Measurements from ENCODE around the gene SNX21. TPM values are rescaled to one million over a fixed set of nuclear protein-coding genes. Genes with fewer than 3 reads are reported as not detected.

SNX21 gene
- total RNA-seq, 4 donors from 2014 or later = 159 to 236 (median 203) TPM

DNA sequence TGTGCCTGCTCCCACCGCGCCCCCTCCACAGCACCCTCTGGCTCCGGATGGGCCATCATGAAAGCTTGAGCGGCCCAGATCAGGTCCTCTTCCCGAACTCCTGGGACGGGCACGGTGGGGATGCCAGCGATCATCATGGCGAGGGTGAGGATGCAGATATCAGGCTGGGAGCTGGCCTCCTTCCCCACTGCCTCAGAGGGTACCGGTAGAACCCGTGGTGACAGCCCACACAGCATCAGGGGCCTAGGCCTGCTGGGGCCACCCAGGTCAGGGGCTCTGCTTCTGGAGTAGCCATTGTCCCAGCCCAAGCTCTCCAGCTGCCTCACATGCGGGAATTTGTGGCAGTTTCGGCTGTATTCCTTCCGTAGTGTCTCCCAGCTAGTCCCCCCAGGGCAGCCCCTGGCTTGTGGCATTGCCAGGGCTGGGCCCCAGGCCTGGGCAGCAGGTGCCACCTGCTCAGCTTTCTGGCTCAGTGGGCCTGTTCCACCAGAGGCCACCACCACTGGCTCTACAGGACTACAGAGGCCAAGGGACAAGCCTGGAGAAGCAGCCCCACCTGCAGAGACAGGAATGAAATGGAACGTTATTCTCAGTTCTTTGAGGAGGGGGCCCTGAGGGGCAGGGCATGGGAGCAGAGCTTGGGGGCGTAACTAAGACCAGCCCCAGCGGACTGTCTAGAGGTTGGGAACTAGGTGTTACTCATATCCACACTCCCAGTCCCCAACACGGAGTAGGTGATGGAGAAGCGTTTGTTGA is 53.2 kb downstream of the SNX21 start:
- no peak overlapping the region for H3K4me3 ChIP-seq (ENCODE audit: low read depth, poor library complexity, severe bottlenecking)
- 86 to 91% methylated on average over 13 to 15 of the region's 19 CpGs for WGBS, 2 donors
- no peak for DNase-seq (ENCODE audit: low spot score in 2 of 2)
- intact Hi-C loops (cut with DNase I; ENCODE audit: low total_unique reads) = no loop called here
- TF ChIP-seq, protein P1, sequence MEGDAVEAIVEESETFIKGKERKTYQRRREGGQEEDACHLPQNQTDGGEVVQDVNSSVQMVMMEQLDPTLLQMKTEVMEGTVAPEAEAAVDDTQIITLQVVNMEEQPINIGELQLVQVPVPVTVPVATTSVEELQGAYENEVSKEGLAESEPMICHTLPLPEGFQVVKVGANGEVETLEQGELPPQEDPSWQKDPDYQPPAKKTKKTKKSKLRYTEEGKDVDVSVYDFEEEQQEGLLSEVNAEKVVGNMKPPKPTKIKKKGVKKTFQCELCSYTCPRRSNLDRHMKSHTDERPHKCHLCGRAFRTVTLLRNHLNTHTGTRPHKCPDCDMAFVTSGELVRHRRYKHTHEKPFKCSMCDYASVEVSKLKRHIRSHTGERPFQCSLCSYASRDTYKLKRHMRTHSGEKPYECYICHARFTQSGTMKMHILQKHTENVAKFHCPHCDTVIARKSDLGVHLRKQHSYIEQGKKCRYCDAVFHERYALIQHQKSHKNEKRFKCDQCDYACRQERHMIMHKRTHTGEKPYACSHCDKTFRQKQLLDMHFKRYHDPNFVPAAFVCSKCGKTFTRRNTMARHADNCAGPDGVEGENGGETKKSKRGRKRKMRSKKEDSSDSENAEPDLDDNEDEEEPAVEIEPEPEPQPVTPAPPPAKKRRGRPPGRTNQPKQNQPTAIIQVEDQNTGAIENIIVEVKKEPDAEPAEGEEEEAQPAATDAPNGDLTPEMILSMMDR (IDR thresholded peaks at IDR 0.05) = no peak
- no peak for TF ChIP-seq POLR2A (IDR thresholded peaks at IDR 0.05)

- H3K4me3 ChIP-seq (ENCODE audit: low read depth, poor library complexity, severe bottlenecking) = no peak within 1 kb of the TSS
- DNase-seq (ENCODE audit: low spot score in 2 of 2) = no peak
- WGBS, 2 donors = 89 to 94% methylated on average over 8 of the region's 8 CpGs
- intact Hi-C loops (cut with DNase I; ENCODE audit: low total_unique reads) = no loop called here
- TF ChIP-seq POLR2A (IDR thresholded peaks at IDR 0.05) = no peak
Observed at GRCh38 chr20:45887346-45887715, 53.7 kb downstream of the SNX21 start, which contains the start of gene SPATA25. Gene SPATA25, minus strand, starts transcription at chr20:45887622. Its CDS starts 32 bp downstream, at chr20:45887590.

GRCh38 chr20:45888681-45889080 is 55.1 kb downstream of the SNX21 start:
- TF ChIP-seq POLR2A (IDR thresholded peaks at IDR 0.05) = no peak
- TF ChIP-seq, protein P1 (IDR thresholded peaks at IDR 0.05) = no peak
- DNase-seq (ENCODE audit: low spot score in 2 of 2) = no peak
- WGBS, 2 donors = 80 to 91% methylated on average over 3 of the region's 3 CpGs
- intact Hi-C loops (cut with DNase I; ENCODE audit: low total_unique reads) = no loop called here
- H3K4me3 ChIP-seq (ENCODE audit: low read depth, poor library complexity, severe bottlenecking) = no peak overlapping the region

GRCh38 chr20:45890077-45890984 is 56.7 kb downstream of the SNX21 start:
- H3K4me3 ChIP-seq (ENCODE audit: low read depth, poor library complexity, severe bottlenecking) = peak overlapping the region; percentile 66
- 5% methylated on average over 36 to 40 of the region's 79 CpGs for WGBS, 2 donors
- DNase-seq (ENCODE audit: low spot score in 2 of 2) = peak; percentile 78 to 96
- TF ChIP-seq, protein P1 (IDR thresholded peaks at IDR 0.05) = peak in 1 of 3 donors; percentile 52
- no peak for TF ChIP-seq POLR2A (IDR thresholded peaks at IDR 0.05)
- intact Hi-C loops (cut with DNase I; ENCODE audit: low total_unique reads) = no loop called here

- DNase-seq (ENCODE audit: low spot score in 2 of 2) = peak; percentile 92 to 99
- H3K4me3 ChIP-seq (ENCODE audit: low read depth, poor library complexity, severe bottlenecking) = peak within 1 kb of the TSS; percentile 66
- WGBS, 2 donors = 0 to 1% methylated on average over 39 to 55 of the region's 78 CpGs
- intact Hi-C loops (cut with DNase I; ENCODE audit: low total_unique reads) = no loop called here
- TF ChIP-seq POLR2A (IDR thresholded peaks at IDR 0.05) = no peak
- TF ChIP-seq, protein P1 (IDR thresholded peaks at IDR 0.05) = peak in 1 of 3 donors; percentile 85
Observed at GRCh38 chr20:45890985-45891983, 57.7 kb downstream of the SNX21 start, which contains the start of the genes CTSA and NEURL2. Gene CTSA, plus strand, starts transcription at chr20:45891335. Its CDS starts 234 bp downstream, at chr20:45891569. Gene NEURL2, minus strand, starts transcription at chr20:45891208. Its CDS starts 217 bp downstream, at chr20:45890991.
